AG10803 (cell line): ENCODE measurements around the gene TCP1.
"Not testable (repeated sequence)": the region's sequence is repeated elsewhere in the genome, so short reads cannot be mapped to it uniquely, and the experiment has no call there.

Source experiments
- DNase-seq: peaks from one replicate; pipeline ENCODE4 v3.0.0; 2010; ENCODE audit warnings: low read depth
- H3K4me3 ChIP-seq: 2 replicates; pipeline ENCODE4 v1.5.1; 2011; ENCODE audit warnings: mild to moderate bottlenecking, low read length, control low read depth
- CTCF ChIP-seq: conservative IDR thresholded peaks from 2 replicates; pipeline ENCODE4 v1.5.1; 2011; ENCODE audit warnings: mild to moderate bottlenecking, low read length, control low read depth, inconsistent platforms

Gene TCP1

GRCh38 chr6:159758031-159759001 lies 31.1 kb downstream of the TCP1 start:
- peak; percentile 32 for TF ChIP-seq CTCF
- no peak overlapping the region for H3K4me3 ChIP-seq
- DNase-seq: peak; percentile 57

- DNase-seq: no peak
- no peak for TF ChIP-seq CTCF
- H3K4me3 ChIP-seq: no peak overlapping the region
These were observed 32.9 kb downstream of the TCP1 start for GRCh38 chr6:159756508-159756907.

GRCh38 chr6:159754959-159755914 lies 34.2 kb downstream of the TCP1 start:
- no peak overlapping the region for H3K4me3 ChIP-seq
- no peak for TF ChIP-seq CTCF
- DNase-seq: no peak

GRCh38 chr6:159754401-159754800 lies 35.0 kb downstream of the TCP1 start:
- no peak for DNase-seq
- no peak overlapping the region for H3K4me3 ChIP-seq
- TF ChIP-seq CTCF: no peak

- no peak for DNase-seq
- H3K4me3 ChIP-seq: no peak overlapping the region
- TF ChIP-seq CTCF: no peak
These were observed 36.1 kb downstream of the TCP1 start for GRCh38 chr6:159753081-159753872.

GRCh38 chr6:159751448-159751847 lies 38.0 kb downstream of the TCP1 start:
- no peak for TF ChIP-seq CTCF
- H3K4me3 ChIP-seq: no peak overlapping the region
- no peak for DNase-seq

GRCh38 chr6:159748127-159748526 lies 41.3 kb downstream of the TCP1 start:
- not testable (repeated sequence) for H3K4me3 ChIP-seq, DNase-seq
